H1 (cell line): ENCODE measurements around the gene TUBB2B.

Experiments used
- CTCF ChIP-seq, 3 experiments: IDR thresholded peaks; 1 replicate in 2 of 3; 2 replicates in 1 of 3; pipeline versions ENCODE4 v1.5.1 to v1.6.1; 2011; ENCODE audit warnings: low read length in 3 of 3, mild to moderate bottlenecking in 3 of 3, inconsistent platforms in 2 of 3, low read depth in 1 of 3, moderate library complexity in 1 of 3; ENCODE audit not compliant: insufficient read depth in 1 of 3; ENCODE audit errors: control extremely low read depth in 1 of 3
- EP300 ChIP-seq, 2 experiments: IDR thresholded peaks; 1 replicate in 1 of 2; 2 replicates in 1 of 2; pipeline ENCODE4 v1.6.1; 2011 to 2012; ENCODE audit warnings: low read depth in 2 of 2, low read length in 2 of 2, mild to moderate bottlenecking in 2 of 2, borderline replicate concordance in 1 of 2, inconsistent platforms in 1 of 2, moderate library complexity in 1 of 2
- GTF2F1 ChIP-seq: IDR thresholded peaks from 2 replicates; pipeline ENCODE4 v1.6.1; 2012; ENCODE audit warnings: low read depth, low read length, improper control_type of control experiment, borderline replicate concordance

- no peak for TF ChIP-seq GTF2F1
- TF ChIP-seq EP300 (IDR thresholded peaks at IDR 0.05; ENCODE audit: borderline replicate concordance in 1 of 2, low read depth in 2 of 2, low read length in 2 of 2) = no peak
- TF ChIP-seq CTCF (IDR thresholded peaks at IDR 0.05; ENCODE audit: control extremely low read depth in 1 of 3, insufficient read depth in 1 of 3, low read depth in 1 of 3, low read length in 3 of 3) = no peak
Measured at GRCh38 chr6:3266170-3266569, 38.7 kb upstream of the TUBB2B start.
